ENCODE measurements around the gene FHL1. TPM values are rescaled to one million over a fixed set of nuclear protein-coding genes. Genes with fewer than 3 reads are reported as not detected.

FHL1 gene
- total RNA-seq, 2 donors from 2014 or later: 29.1 to 61.3 TPM

GRCh38 chrX:136126872-136127406 is 20.4 kb upstream of the FHL1 start:
- no peak for ATAC-seq
- no peak overlapping the region for H3K27ac Mint-ChIP-seq
- DNase-seq: no peak
- H3K4me3 Mint-ChIP-seq: no peak overlapping the region
- no peaks in the 10 kb centered on the region for H3K36me3 Mint-ChIP-seq (ENCODE audit: low read depth)
- no peaks in the 10 kb centered on the region for H3K9me3 ChIP-seq (ENCODE audit: control insufficient read depth, low read length, poor library complexity, severe bottlenecking)
- H3K4me1 Mint-ChIP-seq: no peaks in the 10 kb centered on the region
- no peaks in the 10 kb centered on the region for H3K27me3 Mint-ChIP-seq

- H3K4me3 Mint-ChIP-seq: no peak overlapping the region
- no peak overlapping the region for H3K27ac Mint-ChIP-seq
- ATAC-seq: no peak
- no peaks in the 10 kb centered on the region for H3K27me3 Mint-ChIP-seq
- no peaks in the 10 kb centered on the region for H3K4me1 Mint-ChIP-seq
- H3K9me3 ChIP-seq (ENCODE audit: control insufficient read depth, low read length, poor library complexity, severe bottlenecking): no peaks in the 10 kb centered on the region
- no peaks in the 10 kb centered on the region for H3K36me3 Mint-ChIP-seq (ENCODE audit: low read depth)
- no peak for DNase-seq
Measured at GRCh38 chrX:136128743-136129142, 18.6 kb upstream of the FHL1 start.

- H3K9me3 ChIP-seq (ENCODE audit: control insufficient read depth, low read length, poor library complexity, severe bottlenecking): no peaks in the 10 kb centered on the region
- DNase-seq: no peak
- Mint-ChIP-seq H3K27me3 (no peaks in the 10 kb centered on the region), H3K4me3 (no peak overlapping the region), H3K4me1 (no peaks in the 10 kb centered on the region), H3K27ac (no peak overlapping the region), H3K36me3 (ENCODE audit: low read depth) (no peaks in the 10 kb centered on the region)
- no peak for ATAC-seq
Measured at GRCh38 chrX:136130931-136131833, 16.2 kb upstream of the FHL1 start.

- H3K27me3 Mint-ChIP-seq: no peaks in the 10 kb centered on the region
- H3K9me3 ChIP-seq (ENCODE audit: control insufficient read depth, low read length, poor library complexity, severe bottlenecking): no peaks in the 10 kb centered on the region
- peaks cover 5% of the 10 kb centered on the region for H3K4me1 Mint-ChIP-seq
- H3K36me3 Mint-ChIP-seq (ENCODE audit: low read depth): no peaks in the 10 kb centered on the region
- no peak overlapping the region for H3K4me3 Mint-ChIP-seq
- DNase-seq (no peak), ATAC-seq (no peak)
- H3K27ac Mint-ChIP-seq: no peak overlapping the region
Measured at GRCh38 chrX:136138939-136139338, 8.4 kb upstream of the FHL1 start.

- ATAC-seq (no peak), DNase-seq (no peak)
- H3K9me3 ChIP-seq (ENCODE audit: control insufficient read depth, low read length, poor library complexity, severe bottlenecking): no peaks in the 10 kb centered on the region
- peaks cover 14% of the 10 kb centered on the region for H3K4me1 Mint-ChIP-seq
- H3K27ac Mint-ChIP-seq: no peak overlapping the region
- peaks cover 2% of the 10 kb centered on the region for H3K36me3 Mint-ChIP-seq (ENCODE audit: low read depth)
- H3K4me3 Mint-ChIP-seq: no peak overlapping the region
- H3K27me3 Mint-ChIP-seq: no peaks in the 10 kb centered on the region
Measured at GRCh38 chrX:136141569-136141968, 5.8 kb upstream of the FHL1 start.

GRCh38 chrX:136142592-136142991 is 4.7 kb upstream of the FHL1 start:
- peaks cover 15% of the 10 kb centered on the region for H3K4me1 Mint-ChIP-seq
- no peaks in the 10 kb centered on the region for H3K9me3 ChIP-seq (ENCODE audit: control insufficient read depth, low read length, poor library complexity, severe bottlenecking)
- no peak for ATAC-seq
- no peaks in the 10 kb centered on the region for H3K27me3 Mint-ChIP-seq
- H3K27ac Mint-ChIP-seq: no peak overlapping the region
- no peak for DNase-seq
- no peak overlapping the region for H3K4me3 Mint-ChIP-seq
- H3K36me3 Mint-ChIP-seq (ENCODE audit: low read depth): peaks cover 2% of the 10 kb centered on the region

- peak; percentile 47 for ATAC-seq
- H3K36me3 Mint-ChIP-seq (ENCODE audit: low read depth): peaks cover 2% of the 10 kb centered on the region
- peak overlapping the region; percentile 87 for H3K27ac Mint-ChIP-seq
- H3K27me3 Mint-ChIP-seq: no peaks in the 10 kb centered on the region
- no peak for DNase-seq
- peak overlapping the region; percentile 85 for H3K4me3 Mint-ChIP-seq
- H3K4me1 Mint-ChIP-seq: peaks cover 18% of the 10 kb centered on the region
- H3K9me3 ChIP-seq (ENCODE audit: control insufficient read depth, low read length, poor library complexity, severe bottlenecking): no peaks in the 10 kb centered on the region
Measured at GRCh38 chrX:136143711-136144110, 3.6 kb upstream of the FHL1 start.

GRCh38 chrX:136146614-136147314 is 569 bp upstream of the FHL1 start:
- Mint-ChIP-seq H3K4me1 (peaks cover 21% of the 10 kb centered on the region), H3K27ac (peak overlapping the region; percentile 71)
- no peak for DNase-seq

GRCh38 chrX:136147976-136148375 is 643 bp downstream of the FHL1 start:
- no peak for DNase-seq
- Mint-ChIP-seq H3K27me3 (no peaks in the 10 kb centered on the region), H3K36me3 (ENCODE audit: low read depth) (peaks cover 2% of the 10 kb centered on the region), H3K27ac (peak overlapping the region; percentile 70), H3K4me1 (peaks cover 21% of the 10 kb centered on the region), H3K4me3 (peak overlapping the region; percentile 84)
- no peaks in the 10 kb centered on the region for H3K9me3 ChIP-seq (ENCODE audit: control insufficient read depth, low read length, poor library complexity, severe bottlenecking)
- no peak for ATAC-seq

More at GRCh38 chrX:136146614-136147314, 569 bp upstream of the FHL1 start:
- no peaks in the 10 kb centered on the region for H3K9me3 ChIP-seq (ENCODE audit: control insufficient read depth, low read length, poor library complexity, severe bottlenecking)
- H3K36me3 Mint-ChIP-seq (ENCODE audit: low read depth): peaks cover 2% of the 10 kb centered on the region
- ATAC-seq: peak; percentile 51
- H3K27me3 Mint-ChIP-seq: no peaks in the 10 kb centered on the region
- peak overlapping the region; percentile 89 for H3K4me3 Mint-ChIP-seq

- peaks cover 2% of the 10 kb centered on the region for H3K36me3 Mint-ChIP-seq (ENCODE audit: low read depth)
Measured at GRCh38 chrX:136148391-136148790, 1.1 kb downstream of the FHL1 start.

GRCh38 chrX:136154998-136155397 is 7.7 kb downstream of the FHL1 start:
- H3K4me3 Mint-ChIP-seq: no peak overlapping the region
- H3K27me3 Mint-ChIP-seq: no peaks in the 10 kb centered on the region
- no peak for DNase-seq
- peak overlapping the region; percentile 39 for H3K27ac Mint-ChIP-seq
- ATAC-seq: no peak
- H3K36me3 Mint-ChIP-seq (ENCODE audit: low read depth): no peaks in the 10 kb centered on the region
- no peaks in the 10 kb centered on the region for H3K9me3 ChIP-seq (ENCODE audit: control insufficient read depth, low read length, poor library complexity, severe bottlenecking)
- H3K4me1 Mint-ChIP-seq: peaks cover 10% of the 10 kb centered on the region

More at GRCh38 chrX:136148391-136148790, 1.1 kb downstream of the FHL1 start:
- ATAC-seq (no peak), DNase-seq (no peak)
- H3K27ac Mint-ChIP-seq: peak overlapping the region; percentile 70
- H3K4me1 Mint-ChIP-seq: peaks cover 20% of the 10 kb centered on the region
- H3K4me3 Mint-ChIP-seq: peak overlapping the region; percentile 84
- no peaks in the 10 kb centered on the region for H3K9me3 ChIP-seq (ENCODE audit: control insufficient read depth, low read length, poor library complexity, severe bottlenecking)
- H3K27me3 Mint-ChIP-seq: no peaks in the 10 kb centered on the region

GRCh38 chrX:136156560-136157117 is 9.3 kb downstream of the FHL1 start:
- Mint-ChIP-seq H3K27me3 (no peaks in the 10 kb centered on the region), H3K27ac (no peak overlapping the region), H3K4me1 (peaks cover 12% of the 10 kb centered on the region), H3K36me3 (ENCODE audit: low read depth) (no peaks in the 10 kb centered on the region), H3K4me3 (no peak overlapping the region)
- no peak for ATAC-seq
- H3K9me3 ChIP-seq (ENCODE audit: control insufficient read depth, low read length, poor library complexity, severe bottlenecking): no peaks in the 10 kb centered on the region
- DNase-seq: no peak

- DNase-seq: no peak
- ATAC-seq: no peak
- H3K9me3 ChIP-seq (ENCODE audit: control insufficient read depth, low read length, poor library complexity, severe bottlenecking): no peaks in the 10 kb centered on the region
- Mint-ChIP-seq H3K4me1 (peaks cover 12% of the 10 kb centered on the region), H3K27me3 (no peaks in the 10 kb centered on the region), H3K4me3 (no peak overlapping the region), H3K36me3 (ENCODE audit: low read depth) (no peaks in the 10 kb centered on the region), H3K27ac (peak overlapping the region; percentile 14)
Measured at GRCh38 chrX:136157187-136157586, 9.9 kb downstream of the FHL1 start.

All from T-helper 17 cell (primary cell).